H1 (cell line): Measurements from ENCODE around the gene ASRGL1. TPM values are rescaled to one million over a fixed set of nuclear protein-coding genes. Genes with fewer than 3 reads are reported as not detected.

ENCODE experiments used
- CTCF ChIA-PET: fragments of 300-600 bp; sonication (Branson Sonifier 250); formaldehyde crosslinking; loops from one replicate; lab custom pipeline; 2021; ENCODE audit not compliant: partially characterized antibody; lab: Charles Lee
- POLR2A ChIA-PET: fragments of 300-600 bp; sonication (Branson Sonifier 250); formaldehyde crosslinking; loops from one replicate; lab custom pipeline; 2021; ENCODE audit warnings: inconsistent platforms; ENCODE audit not compliant: partially characterized antibody; lab: Charles Lee
- DNase-seq, 2 experiments: peaks; one replicate each; pipeline versions ENCODE4 v3.0.0 to v3.0.0-alpha.2; 2010 to 2022; ENCODE audit warnings: low spot score in 2 of 2, low read depth in 1 of 2, mixed read lengths in 1 of 2
- FAIRE-seq: peaks from 2 replicates; lab custom pipeline; 2011; peaks lifted over from hg19 to GRCh38; lab: Jason Lieb, UNC
- H2AFZ ChIP-seq: 2 replicates; pipeline ENCODE4 v1.8.1; 2012; ENCODE audit warnings: low read length, inconsistent platforms
- H2AK5ac ChIP-seq: 2 replicates; pipeline ENCODE4 v1.6.1; 2013; ENCODE audit warnings: low read depth, low read length
- H2BK120ac ChIP-seq: replicated peaks from 2 replicates; pipeline ENCODE3; 2013; ENCODE audit warnings: low read depth, low read length, inconsistent platforms
- H2BK12ac ChIP-seq: 2 replicates; pipeline ENCODE4 v1.6.1; 2013; ENCODE audit warnings: low read depth, low read length
- H2BK15ac ChIP-seq: 2 replicates; pipeline ENCODE4 v1.6.1; 2013; ENCODE audit warnings: low read length
- H2BK20ac ChIP-seq: 2 replicates; pipeline ENCODE4 v1.6.1; 2013; ENCODE audit warnings: low read length
- H2BK5ac ChIP-seq: 2 replicates; pipeline ENCODE4 v1.6.1; 2013; ENCODE audit warnings: low read depth, low read length
- H3K14ac ChIP-seq: 2 replicates; pipeline ENCODE4 v1.6.1; 2013; ENCODE audit warnings: inconsistent platforms; ENCODE audit not compliant: insufficient read length
- H3K18ac ChIP-seq: 2 replicates; pipeline ENCODE4 v1.6.1; 2013; ENCODE audit warnings: low read length; ENCODE audit errors: extremely low read depth
- H3K23ac ChIP-seq: 2 replicates; pipeline ENCODE4 v1.6.1; 2013; ENCODE audit warnings: inconsistent platforms; ENCODE audit not compliant: insufficient read length
- H3K23me2 ChIP-seq: 2 replicates; pipeline ENCODE4 v1.6.1; 2013; ENCODE audit warnings: low read depth, low read length
- H3K27ac ChIP-seq: 2 replicates; pipeline ENCODE4 v1.6.1; 2011; ENCODE audit warnings: low read depth, low read length, inconsistent platforms
- H3K27me3 ChIP-seq, 4 experiments: replicated peaks in 1 of 4; 1 replicate in 1 of 4; 2 replicates in 3 of 4; pipeline versions ENCODE4 v1.6.1 to v1.8.1; 2011 to 2013; ENCODE audit warnings: low read length in 3 of 4, mild to moderate bottlenecking in 3 of 4, inconsistent platforms in 2 of 4, mixed read lengths in 2 of 4, moderate library complexity in 1 of 4; ENCODE audit not compliant: control insufficient read depth in 3 of 4, insufficient read depth in 3 of 4; ENCODE audit errors: extremely low read depth in 1 of 4
- H3K36me3 ChIP-seq, 4 experiments: 2 replicates each; pipeline versions ENCODE4 v1.6.1 to v1.8.1; 2011 to 2013; ENCODE audit warnings: mild to moderate bottlenecking in 4 of 4, low read length in 3 of 4, moderate library complexity in 2 of 4, control low read depth in 1 of 4, inconsistent platforms in 1 of 4; ENCODE audit not compliant: insufficient read depth in 4 of 4, control insufficient read depth in 2 of 4
- H3K4ac ChIP-seq: replicated peaks from 2 replicates; pipeline ENCODE3; 2013; ENCODE audit warnings: low read length, low read depth, mixed read lengths, inconsistent platforms; ENCODE audit not compliant: insufficient read length
- H3K4me1 ChIP-seq, 4 experiments: replicated peaks in 1 of 4; 1 replicate in 1 of 4; 2 replicates in 3 of 4; pipeline versions ENCODE4 v1.6.1 to v1.8.1; 2011 to 2013; ENCODE audit warnings: low read length in 3 of 4, inconsistent platforms in 2 of 4, mixed read lengths in 1 of 4; ENCODE audit not compliant: insufficient read depth in 4 of 4, control insufficient read depth in 3 of 4
- H3K4me2 ChIP-seq, 2 experiments: 2 replicates each; pipeline versions ENCODE4 v1.6.1 to v1.8.1; 2011 to 2013; ENCODE audit warnings: low read depth in 2 of 2, low read length in 2 of 2, control low read depth in 1 of 2, inconsistent platforms in 1 of 2, mild to moderate bottlenecking in 1 of 2; ENCODE audit not compliant: insufficient read depth in 1 of 2
- H3K4me3 ChIP-seq, 4 experiments: fragments of 200-600, 300-600 bp in 1 of 4; sonication (generic), shearing (Covaris generic), sonication (Bioruptor Twin) in 1 of 4; 2 replicates each; pipeline versions ENCODE4 v1.5.1 to v1.8.1; 2011 to 2016; ENCODE audit warnings: low read length in 4 of 4, low read depth in 3 of 4, control low read depth in 2 of 4, inconsistent platforms in 2 of 4, mild to moderate bottlenecking in 2 of 4, mixed read lengths in 1 of 4, moderate library complexity in 1 of 4; ENCODE audit not compliant: insufficient read depth in 2 of 4; ENCODE audit errors: extremely low read depth in 1 of 4
- H3K56ac ChIP-seq: replicated peaks from 2 replicates; pipeline ENCODE3; 2013; ENCODE audit warnings: low read depth, mild to moderate bottlenecking, mixed read lengths, low read length, inconsistent platforms; ENCODE audit not compliant: insufficient read length
- H3K79me1 ChIP-seq: 2 replicates; pipeline ENCODE4 v1.6.1; 2013; ENCODE audit warnings: low read depth, low read length, control low read depth
- H3K79me2 ChIP-seq, 2 experiments: 2 replicates each; pipeline versions ENCODE4 v1.6.1 to v1.8.1; 2012 to 2013; ENCODE audit warnings: low read length in 2 of 2, mild to moderate bottlenecking in 2 of 2, inconsistent platforms in 1 of 2; ENCODE audit not compliant: insufficient read depth in 2 of 2, control insufficient read depth in 1 of 2
- H3K9ac ChIP-seq, 4 experiments: replicated peaks in 1 of 4; 1 replicate in 1 of 4; 2 replicates in 3 of 4; pipeline versions ENCODE4 v1.6.1 to v1.8.1; 2011 to 2013; ENCODE audit warnings: low read depth in 3 of 4, low read length in 3 of 4, control low read depth in 2 of 4, mild to moderate bottlenecking in 2 of 4, moderate library complexity in 2 of 4, inconsistent platforms in 1 of 4; ENCODE audit errors: extremely low read depth in 1 of 4
- H3K9me3 ChIP-seq, 2 experiments: 2 replicates each; pipeline versions ENCODE4 v1.6.1 to v1.8.1; 2012 to 2013; ENCODE audit warnings: mild to moderate bottlenecking in 2 of 2, moderate library complexity in 2 of 2, control low read depth in 1 of 2, inconsistent platforms in 1 of 2, low read depth in 1 of 2, low read length in 1 of 2, mixed read lengths in 1 of 2; ENCODE audit not compliant: insufficient read depth in 2 of 2
- H4K20me1 ChIP-seq, 2 experiments: replicated peaks in 1 of 2; 2 replicates each; pipeline versions ENCODE3 to v1.8.1; 2011 to 2013; ENCODE audit warnings: inconsistent platforms in 2 of 2, low read length in 2 of 2, mild to moderate bottlenecking in 1 of 2; ENCODE audit not compliant: insufficient read depth in 2 of 2, control insufficient read depth in 1 of 2
- H4K5ac ChIP-seq: 2 replicates; pipeline ENCODE4 v1.6.1; 2013; ENCODE audit warnings: low read length, low read depth, mixed read lengths, inconsistent platforms; ENCODE audit not compliant: insufficient read length
- H4K8ac ChIP-seq: 2 replicates; pipeline ENCODE4 v1.8.0; 2013; ENCODE audit warnings: mild to moderate bottlenecking, moderate library complexity, low read length, inconsistent platforms; ENCODE audit not compliant: insufficient read depth; ENCODE audit errors: extremely low read depth
- H4K91ac ChIP-seq: replicated peaks from 2 replicates; pipeline ENCODE3; 2013; ENCODE audit warnings: low read length, mixed read lengths, inconsistent platforms; ENCODE audit not compliant: insufficient read length
- CREB1 ChIP-seq: IDR thresholded peaks from 2 replicates; pipeline ENCODE4 v1.6.1; 2012; ENCODE audit warnings: inconsistent platforms
- CTBP2 ChIP-seq: IDR thresholded peaks from 2 replicates; pipeline ENCODE4 v1.7.0; 2011; ENCODE audit warnings: borderline replicate concordance, mild to moderate bottlenecking, moderate library complexity, mixed read lengths, low read length; ENCODE audit not compliant: insufficient read depth, insufficient read length
- GTF2F1 ChIP-seq: IDR thresholded peaks from 2 replicates; pipeline ENCODE4 v1.6.1; 2012; ENCODE audit warnings: low read depth, low read length, improper control_type of control experiment, borderline replicate concordance
- HDAC2 ChIP-seq, 2 experiments: fragments of 300-600 bp in 1 of 2; sonication (generic) in 1 of 2; IDR thresholded peaks; 2 replicates each; pipeline ENCODE4 v1.6.1; 2011 to 2012; ENCODE audit warnings: low read depth in 2 of 2, low read length in 2 of 2, mild to moderate bottlenecking in 2 of 2, moderate library complexity in 2 of 2, borderline replicate concordance in 1 of 2, inconsistent platforms in 1 of 2
- HDAC6 ChIP-seq: IDR thresholded peaks from one replicate; pipeline ENCODE4 v1.7.1; 2012; ENCODE audit warnings: low read depth, mild to moderate bottlenecking, inconsistent platforms, low read length, moderate library complexity
- MAFK ChIP-seq: IDR thresholded peaks from 2 replicates; pipeline ENCODE4 v1.6.1; 2012; ENCODE audit warnings: low read depth, mild to moderate bottlenecking, improper control_type of control experiment, low read length
- POLR2A ChIP-seq, 2 experiments: IDR thresholded peaks; 1 replicate in 1 of 2; 2 replicates in 1 of 2; pipeline ENCODE4 v1.6.1; 2011; ENCODE audit warnings: low read depth in 2 of 2, low read length in 2 of 2, mild to moderate bottlenecking in 2 of 2; ENCODE audit errors: control extremely low read depth in 1 of 2
- RXRA ChIP-seq: IDR thresholded peaks from 2 replicates; pipeline ENCODE4 v1.6.1; 2011; ENCODE audit warnings: low read depth, mild to moderate bottlenecking, low read length, moderate library complexity; ENCODE audit not compliant: insufficient read depth
- TBP ChIP-seq: IDR thresholded peaks from 2 replicates; pipeline ENCODE4 v1.6.1; 2011; ENCODE audit warnings: low read depth, low read length, improper control_type of control experiment
- ZNF274 ChIP-seq: IDR thresholded peaks from 2 replicates; pipeline ENCODE4 v1.7.0; 2012; ENCODE audit warnings: low read length, borderline replicate concordance; ENCODE audit errors: extremely low read depth
- WGBS, 2 experiments: shearing (Covaris generic) in 1 of 2; methylation state at CpG; one replicate each; pipeline versions ENCODE4 v1.1.6 to v1.1.7; 2013 to 2015; ENCODE audit warnings: low lambda C conversion rate in 2 of 2, mixed read lengths in 2 of 2, inconsistent platforms in 1 of 2, low coverage in 1 of 2, missing lambda C conversion rate in 1 of 2; ENCODE audit not compliant: insufficient replicate concordance in 2 of 2, insufficient coverage in 1 of 2, insufficient read length in 1 of 2; ENCODE audit errors: extremely low coverage in 1 of 2, missing lambda C conversion rate in 1 of 2; 5-methylcytosine and 5-hydroxymethylcytosine counted together
- polyA plus RNA-seq, 7 experiments: library from polyadenylated mRNA; depleted of rRNA in 3 of 7; stranded (reverse) in 5 of 7; unstranded in 2 of 7; fragments of >200 nt in 5 of 7; fragments of 200-250 nt in 2 of 7; gene quantifications; 1 replicate in 5 of 7; 2 replicates in 1 of 7; 4 replicates in 1 of 7; pipeline versions ENCODE4 v1.2.1 to v1.2.3, GENCODE V29; 2011 to 2013; ENCODE audit warnings: missing spikeins in 2 of 7, mixed read lengths in 2 of 7
- total RNA-seq: library from RNA; stranded (reverse); fragmentation: NEBNext Ultra II Directional; extraction: Animal tissue kit (Norgen Biotek cat#: 25700); gene quantifications from 2 replicates; pipeline ENCODE4 v1.2.1, GENCODE V29; 2021

ASRGL1 gene
- total and polyA plus RNA-seq, 2 of the 8 experiments (the other 6 are each of a cell fraction or from before 2014, with no cell fraction given), result 19.9 to 23.5 TPM

DNA sequence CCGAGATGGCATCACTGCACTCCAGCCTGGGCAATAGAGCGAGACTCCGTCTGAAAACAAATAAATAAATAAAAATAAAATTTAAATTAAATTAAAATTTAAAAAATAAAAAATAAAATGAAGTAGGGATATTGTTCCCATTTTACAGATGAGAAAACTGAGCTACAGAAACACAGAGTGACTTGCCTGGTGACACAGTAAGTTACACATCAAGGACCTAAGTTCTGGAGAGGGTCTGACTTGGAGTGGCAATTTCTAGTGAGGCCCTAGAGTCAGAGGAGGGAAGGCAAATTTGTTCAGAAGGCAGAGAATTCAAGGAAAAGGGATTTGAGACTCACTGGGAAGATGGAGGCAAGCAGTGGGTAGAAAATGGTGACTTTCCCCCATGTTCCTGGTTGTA is 83.6 kb downstream of the ASRGL1 start:
- Histone ChIP-seq H2AFZ (no peak overlapping the region), H3K79me1 (no peaks in the 10 kb centered on the region), H3K56ac (no peak overlapping the region), H3K27ac (no peak overlapping the region), H3K27me3 (peaks cover 0 to 15% (median 10%) of the 10 kb centered on the region in 4 experiments; a peak in 6 of 7 replicates), H3K4me2 (no peak overlapping the region), H4K5ac (no peak overlapping the region), H2BK120ac (no peak overlapping the region), H2AK5ac (no peak overlapping the region), H3K14ac (no peak overlapping the region), H4K91ac (no peak overlapping the region), H2BK15ac (no peak overlapping the region), H3K36me3 (no peaks in the 10 kb centered on the region), H3K4me1 (0 out of 7 replicates have a peak, but pooled peaks cover 0 to 2% (median 0%) of the 10 kb centered on the region in 4 experiments), H3K23me2 (peaks cover 2% of the 10 kb centered on the region; the same call in 1 of the 2 replicates), H3K18ac (no peak overlapping the region), H3K4me3 (no peak overlapping the region), H2BK20ac (no peak overlapping the region), H3K4ac (no peak overlapping the region), H3K9me3 (no peaks in the 10 kb centered on the region), H3K9ac (no peak overlapping the region), H2BK12ac (no peak overlapping the region), H3K79me2 (no peaks in the 10 kb centered on the region), H4K20me1 (no peaks in the 10 kb centered on the region), H2BK5ac (no peak overlapping the region), H3K23ac (no peak overlapping the region), H4K8ac (no peak overlapping the region)
- ChIA-PET CTCF (interaction anchor here (0.6 to 9.8 kb wide), 10 partner anchors 11 to 793 kb away, joined by 3 to 165 read pairs (median 6); no protein-coding TSS in a partner anchor), POLR2A (interaction anchor here (1.4 kb wide), 1 partner anchor 136 kb away, joined by 3 read pairs; no protein-coding TSS in a partner anchor)
- no peak for FAIRE-seq
- 86% methylated on average over 3 of the region's 3 CpGs; no CpG with 5 or more reads in 1 of the 2 experiments for WGBS, 2 experiments
- no peak for DNase-seq
- TF ChIP-seq GTF2F1 (no peak), ZNF274 (no peak), CTBP2 (no peak), CREB1 (no peak), POLR2A (IDR thresholded peaks at IDR 0.05; ENCODE audit: control extremely low read depth in 1 of 2, low read depth in 2 of 2, low read length in 2 of 2) (no peak), HDAC2 (IDR thresholded peaks at IDR 0.05; ENCODE audit: borderline replicate concordance in 1 of 2, low read depth in 2 of 2, low read length in 2 of 2) (no peak), MAFK (no peak), TBP (no peak), RXRA (no peak), HDAC6 (no peak)
